Trophoblast cell (in vitro differentiated cells and primary cell): Measurements from ENCODE around the gene SCAPER.

Experiments
- DNase-seq, 2 donors: peaks; one replicate each; pipeline ENCODE4 v3.0.0-alpha.2; 2016
- H2AFZ ChIP-seq: 2 replicates; pipeline ENCODE4 v1.6.1; 2013; ENCODE audit warnings: low read length, moderate library complexity, mild to moderate bottlenecking; ENCODE audit not compliant: insufficient read depth, poor library complexity
- H2AK5ac ChIP-seq: 2 replicates; pipeline ENCODE4 v1.6.1; 2013; ENCODE audit warnings: mild to moderate bottlenecking, low read length
- H2BK120ac ChIP-seq: 2 replicates; pipeline ENCODE4 v1.6.1; 2013; ENCODE audit warnings: low read length, mild to moderate bottlenecking, moderate library complexity; ENCODE audit not compliant: insufficient read depth, poor library complexity
- H2BK12ac ChIP-seq: 2 replicates; pipeline ENCODE4 v1.6.1; 2013; ENCODE audit warnings: mild to moderate bottlenecking, low read length, moderate library complexity
- H2BK5ac ChIP-seq: 2 replicates; pipeline ENCODE4 v1.6.1; 2013; ENCODE audit warnings: low read length, low read depth, moderate library complexity, mild to moderate bottlenecking; ENCODE audit not compliant: poor library complexity
- H3K14ac ChIP-seq: 2 replicates; pipeline ENCODE4 v1.6.1; 2013; ENCODE audit warnings: mild to moderate bottlenecking, low read length
- H3K18ac ChIP-seq: 2 replicates; pipeline ENCODE4 v1.6.1; 2013; ENCODE audit warnings: mild to moderate bottlenecking, low read length
- H3K23ac ChIP-seq: 2 replicates; pipeline ENCODE4 v1.6.1; 2013; ENCODE audit warnings: low read length
- H3K27ac ChIP-seq: 2 replicates; pipeline ENCODE4 v1.5.1; 2013; ENCODE audit warnings: low read depth, mild to moderate bottlenecking, inconsistent platforms, low read length, moderate library complexity
- H3K27me3 ChIP-seq: 2 replicates; pipeline ENCODE4 v1.6.1; 2013; ENCODE audit warnings: inconsistent platforms, mild to moderate bottlenecking, low read length, moderate library complexity; ENCODE audit not compliant: insufficient read depth
- H3K36me3 ChIP-seq, 2 experiments: 1 replicate in 1 of 2; 2 replicates in 1 of 2; pipeline ENCODE4 v1.6.1; 2013; ENCODE audit warnings: low read length in 2 of 2, mild to moderate bottlenecking in 2 of 2, moderate library complexity in 1 of 2; ENCODE audit not compliant: insufficient read depth in 2 of 2, control insufficient read depth in 1 of 2
- H3K4ac ChIP-seq: 2 replicates; pipeline ENCODE4 v1.6.1; 2013; ENCODE audit warnings: low read depth, mild to moderate bottlenecking, low read length, moderate library complexity
- H3K4me1 ChIP-seq, 2 experiments: 1 replicate in 1 of 2; 2 replicates in 1 of 2; pipeline ENCODE4 v1.6.1; 2013; ENCODE audit warnings: low read length in 2 of 2, mild to moderate bottlenecking in 2 of 2, moderate library complexity in 1 of 2; ENCODE audit not compliant: insufficient read depth in 2 of 2, control insufficient read depth in 1 of 2
- H3K4me2 ChIP-seq: 2 replicates; pipeline ENCODE4 v1.6.1; 2013; ENCODE audit warnings: inconsistent platforms, mild to moderate bottlenecking, low read length, moderate library complexity
- H3K4me3 ChIP-seq: 2 replicates; pipeline ENCODE4 v1.5.1; 2013; ENCODE audit warnings: mild to moderate bottlenecking, low read depth, low read length, inconsistent platforms
- H3K79me1 ChIP-seq: one replicate; pipeline ENCODE4 v1.6.1; 2013; ENCODE audit warnings: low read length
- H3K79me2 ChIP-seq: 2 replicates; pipeline ENCODE4 v1.6.1; 2013; ENCODE audit warnings: low read length, mild to moderate bottlenecking; ENCODE audit not compliant: control insufficient read depth, insufficient read depth, poor library complexity
- H3K9ac ChIP-seq: 2 replicates; pipeline ENCODE4 v1.6.1; 2013; ENCODE audit warnings: mild to moderate bottlenecking, low read length
- H3K9me3 ChIP-seq: 2 replicates; pipeline ENCODE4 v1.6.1; 2013; ENCODE audit warnings: low read depth, mild to moderate bottlenecking, control low read depth, inconsistent platforms, low read length; ENCODE audit not compliant: insufficient read depth
- H4K12ac ChIP-seq: 2 replicates; pipeline ENCODE4 v1.6.1; 2013; ENCODE audit warnings: low read depth, mild to moderate bottlenecking, low read length, moderate library complexity
- H4K8ac ChIP-seq: 2 replicates; pipeline ENCODE4 v1.6.1; 2013; ENCODE audit warnings: low read depth, mild to moderate bottlenecking, low read length, moderate library complexity
- H4K91ac ChIP-seq: one replicate; pipeline ENCODE4 v1.6.1; 2013; ENCODE audit warnings: low read depth, mild to moderate bottlenecking, low read length, moderate library complexity
- WGBS: extraction: QIAGEN DNeasy Blood & Tissue Kit; methylation state at CpG from one replicate; pipeline ENCODE4 v1.1.7; 2013; ENCODE audit warnings: missing lambda C conversion rate; ENCODE audit not compliant: insufficient read length, insufficient coverage; ENCODE audit errors: extremely low coverage; 5-methylcytosine and 5-hydroxymethylcytosine counted together

The SCAPER gene

DNA sequence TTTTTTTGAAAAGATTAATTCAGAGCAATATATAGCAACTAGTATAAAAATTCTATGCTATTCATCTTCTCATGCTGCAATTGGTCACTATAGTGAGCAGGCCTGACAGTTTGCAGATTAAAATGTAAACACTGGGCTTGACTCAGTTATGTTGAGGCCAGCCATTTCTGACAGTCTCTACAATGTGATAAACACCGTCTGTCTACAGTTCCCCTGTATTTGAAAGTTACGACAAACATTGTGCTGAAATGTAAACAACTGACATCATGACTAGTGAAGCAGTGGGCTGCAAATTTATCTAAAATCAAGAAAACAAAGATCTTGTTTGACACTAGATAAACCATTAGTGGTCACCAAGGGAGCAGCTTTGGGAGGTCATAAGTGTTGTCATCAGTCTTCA is 371.1 kb downstream of the SCAPER start:
- DNase-seq = peak in 1 of 2 donors; percentile 4
- H3K79me2 ChIP-seq = no peaks in the 10 kb centered on the region
- WGBS = no CpG with 5 or more reads among the region's 2 CpGs

DNA sequence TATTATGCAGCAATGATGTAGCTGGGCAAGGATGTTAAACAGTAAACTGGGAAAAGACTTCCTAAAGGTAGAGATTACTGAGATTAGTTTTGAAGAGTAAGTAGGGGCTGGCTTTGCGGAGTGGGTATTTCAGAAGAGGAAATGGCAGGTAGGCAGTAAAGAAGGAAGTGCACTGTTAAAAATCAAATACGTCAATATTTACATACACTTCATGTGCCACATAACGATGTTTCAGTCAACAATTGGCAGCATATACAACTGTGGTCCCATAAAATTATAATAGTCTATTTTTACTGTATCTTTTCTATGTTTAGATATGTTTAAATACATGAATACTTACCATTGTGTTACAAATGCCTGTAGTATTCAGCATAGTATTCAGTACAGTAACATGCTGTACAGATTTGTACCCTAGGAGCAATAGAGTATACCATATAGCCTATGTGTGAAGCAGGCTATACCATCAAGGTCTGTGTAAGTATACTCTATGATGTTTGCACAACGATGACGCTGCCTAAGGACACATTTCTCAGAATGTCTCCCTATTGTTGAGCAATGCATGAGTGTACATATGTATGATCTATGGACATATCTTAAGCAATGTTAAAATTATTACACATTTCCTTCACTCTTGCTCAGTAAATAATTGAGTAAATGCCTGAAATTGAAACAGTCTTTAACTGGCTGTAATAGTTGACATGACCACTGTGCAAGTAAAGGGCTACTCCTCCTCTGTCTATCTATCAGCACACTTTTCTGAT is 371.9 kb downstream of the SCAPER start:
- Histone ChIP-seq H3K79me2 (no peaks in the 10 kb centered on the region), H3K14ac (no peak overlapping the region), H3K36me3 (no peaks in the 10 kb centered on the region), H3K18ac (no peak overlapping the region), H2BK12ac (no peak overlapping the region), H3K79me1 (no peaks in the 10 kb centered on the region), H3K4me2 (no peak overlapping the region), H3K9me3 (no peaks in the 10 kb centered on the region), H2AK5ac (no peak overlapping the region), H3K27me3 (no peaks in the 10 kb centered on the region), H3K27ac (no peak overlapping the region), H3K4me3 (no peak overlapping the region), H3K4ac (no peak overlapping the region), H2BK5ac (no peak overlapping the region), H3K4me1 (no peaks in the 10 kb centered on the region), H4K91ac (no peak overlapping the region), H2AFZ (no peak overlapping the region), H4K8ac (no peak overlapping the region), H3K23ac (no peak overlapping the region), H3K9ac (no peak overlapping the region), H2BK120ac (no peak overlapping the region), H4K12ac (no peak overlapping the region)
- no CpG with 5 or more reads among the region's 5 CpGs for WGBS
- DNase-seq = peak; percentile 82 to 93

More for the DNA sequence above, 371.1 kb downstream of the SCAPER start:
- Histone ChIP-seq H4K8ac (no peak overlapping the region), H3K4me2 (no peak overlapping the region), H3K9me3 (no peaks in the 10 kb centered on the region), H3K23ac (no peak overlapping the region), H3K79me1 (no peaks in the 10 kb centered on the region), H3K36me3 (no peaks in the 10 kb centered on the region), H3K4ac (no peak overlapping the region), H4K91ac (no peak overlapping the region), H3K4me3 (no peak overlapping the region), H2BK5ac (no peak overlapping the region), H4K12ac (no peak overlapping the region), H3K9ac (no peak overlapping the region), H3K27ac (no peak overlapping the region), H2AK5ac (no peak overlapping the region), H3K18ac (no peak overlapping the region), H3K27me3 (no peaks in the 10 kb centered on the region), H3K4me1 (no peaks in the 10 kb centered on the region), H2BK120ac (no peak overlapping the region), H2AFZ (no peak overlapping the region), H2BK12ac (no peak overlapping the region), H3K14ac (no peak overlapping the region)

DNA sequence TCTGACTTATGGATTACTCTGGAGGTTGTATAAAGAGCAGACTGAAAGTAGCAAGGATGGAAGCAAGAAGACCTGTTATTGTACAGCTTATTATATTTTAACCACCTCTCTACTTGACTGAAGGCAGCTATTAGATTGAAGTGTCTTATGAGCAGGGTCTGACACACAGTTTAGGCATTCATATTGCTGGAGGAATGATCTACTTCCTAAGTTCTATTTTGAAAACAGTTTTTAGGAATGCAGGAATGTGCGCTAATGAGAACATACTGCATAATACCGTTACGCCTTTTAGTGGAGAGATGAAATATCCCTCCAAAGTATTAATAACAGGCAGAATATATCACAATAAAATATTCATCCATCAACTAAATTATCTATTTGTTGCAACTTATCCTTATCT is 375.2 kb downstream of the SCAPER start:
- Histone ChIP-seq H3K18ac (no peak overlapping the region), H3K9ac (no peak overlapping the region), H3K79me2 (no peaks in the 10 kb centered on the region), H3K14ac (no peak overlapping the region), H4K12ac (no peak overlapping the region), H2AK5ac (no peak overlapping the region), H3K27me3 (no peaks in the 10 kb centered on the region), H2BK120ac (no peak overlapping the region), H3K79me1 (no peaks in the 10 kb centered on the region), H4K91ac (no peak overlapping the region), H3K27ac (no peak overlapping the region), H2BK12ac (no peak overlapping the region), H4K8ac (no peak overlapping the region), H3K4me3 (no peak overlapping the region), H3K23ac (no peak overlapping the region), H2AFZ (no peak overlapping the region), H3K4me2 (no peak overlapping the region), H3K36me3 (no peaks in the 10 kb centered on the region), H3K4ac (no peak overlapping the region), H2BK5ac (no peak overlapping the region), H3K9me3 (no peaks in the 10 kb centered on the region), H3K4me1 (no peaks in the 10 kb centered on the region)
- no CpG with 5 or more reads among the region's 3 CpGs for WGBS
- DNase-seq = peak in 1 of 2 donors; percentile 68

DNA sequence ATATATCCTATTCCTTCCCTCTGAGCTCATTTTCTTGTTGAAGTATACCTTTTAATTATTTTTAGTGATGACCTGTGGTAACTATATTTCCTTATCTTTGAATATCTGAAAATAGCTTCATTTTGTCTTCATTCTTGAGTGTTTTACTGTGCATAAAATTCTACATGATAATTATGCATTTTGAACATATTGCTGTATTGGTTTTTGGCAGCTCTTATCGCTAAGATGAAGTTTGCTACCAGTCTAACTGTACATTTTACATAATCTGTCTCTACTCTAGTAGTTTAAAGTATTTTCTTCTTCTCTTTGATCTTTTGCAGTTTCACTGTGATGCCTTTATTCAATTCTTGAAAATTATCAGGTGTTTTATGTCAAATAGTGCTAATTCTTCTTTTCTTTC is 379.0 kb downstream of the SCAPER start:
- H3K23ac ChIP-seq = no peak overlapping the region
- no CpG with 5 or more reads among the region's 1 CpG for WGBS
- H3K36me3 ChIP-seq = no peaks in the 10 kb centered on the region
- no peaks in the 10 kb centered on the region for H3K79me2 ChIP-seq
- no peak overlapping the region for H3K4me3 ChIP-seq
- H3K9ac ChIP-seq = no peak overlapping the region
- no peak overlapping the region for H3K27ac ChIP-seq
- H3K4ac ChIP-seq = no peak overlapping the region
- no peak overlapping the region for H2BK12ac ChIP-seq
- no peak overlapping the region for H3K4me2 ChIP-seq
- H2AFZ ChIP-seq = no peak overlapping the region
- no peak overlapping the region for H2BK5ac ChIP-seq
- H3K79me1 ChIP-seq = no peaks in the 10 kb centered on the region
- no peak overlapping the region for H3K14ac ChIP-seq
- H2AK5ac ChIP-seq = no peak overlapping the region
- DNase-seq = no peak
- H4K8ac ChIP-seq = no peak overlapping the region
- no peaks in the 10 kb centered on the region for H3K27me3 ChIP-seq
- no peak overlapping the region for H3K18ac ChIP-seq
- no peak overlapping the region for H4K91ac ChIP-seq
- no peaks in the 10 kb centered on the region for H3K9me3 ChIP-seq
- no peak overlapping the region for H2BK120ac ChIP-seq
- no peak overlapping the region for H4K12ac ChIP-seq
- H3K4me1 ChIP-seq = no peaks in the 10 kb centered on the region
